ENCODE data around the gene GLIPR1.
"Not testable (repeated sequence)": the region's sequence is repeated elsewhere in the genome, so short reads cannot be mapped to it uniquely, and the experiment has no call there.

- not testable (repeated sequence) for TF ChIP-seq POLR2A (IDR thresholded peaks at IDR 0.05; ENCODE audit: low read depth, low read length); TAF1 (IDR thresholded peaks at IDR 0.05; ENCODE audit: borderline replicate concordance, low read depth, low read length)
These were observed 38.7 kb upstream of the GLIPR1 start for GRCh38 chr12:75441687-75442449.
